Activated T-helper 17 cell treated with anti-CD3 and anti-CD28 coated beads, Interleukin-2, amount 50 U/mL, for 72 hours (primary cell): ENCODE measurements around the gene SELENOS. TPM values are rescaled to one million over a fixed set of nuclear protein-coding genes. Genes with fewer than 3 reads are reported as not detected.
"Not testable (repeated sequence)": the region's sequence is repeated elsewhere in the genome, so short reads cannot be mapped to it uniquely, and the experiment has no call there.

Source experiments
- ATAC-seq: fragments of 150-1000 bp; cut with Tn5 transposase; replicated peaks from 2 replicates; pipeline ENCODE4 v1.10.0; 2021; ENCODE audit warnings: mild to moderate bottlenecking, moderate library complexity
- H3K27ac Mint-ChIP-seq: one replicate; pipeline ENCODE4 v1.8.0; 2022; ENCODE audit warnings: mixed read lengths
- H3K27me3 Mint-ChIP-seq: one replicate; pipeline ENCODE4 v1.8.0; 2022; ENCODE audit warnings: mixed read lengths
- H3K36me3 Mint-ChIP-seq: one replicate; pipeline ENCODE4 v1.8.0; 2022; ENCODE audit warnings: low read depth, mild to moderate bottlenecking, mixed read lengths
- H3K4me1 Mint-ChIP-seq: one replicate; pipeline ENCODE4 v1.8.0; 2022; ENCODE audit warnings: mixed read lengths
- H3K4me3 Mint-ChIP-seq: one replicate; pipeline ENCODE4 v1.8.0; 2022; ENCODE audit warnings: mild to moderate bottlenecking, mixed read lengths
- H3K9me3 Mint-ChIP-seq: one replicate; pipeline ENCODE4 v1.8.0; 2022; ENCODE audit warnings: mixed read lengths
- total RNA-seq, 2 donors: library from RNA; stranded (reverse); gene quantifications; one replicate each; pipeline ENCODE4 v1.2.3, GENCODE V29; 2022

Gene SELENOS
- total RNA-seq, 2 donors from 2014 or later: 22.6 to 32.2 TPM

GRCh38 chr15:101303408-101303807 lies 26.1 kb upstream of the SELENOS start:
- ATAC-seq: no peak
- H3K27me3 Mint-ChIP-seq: no peaks in the 10 kb centered on the region
- H3K4me3 Mint-ChIP-seq: no peak overlapping the region
- peak overlapping the region; percentile 17 for H3K27ac Mint-ChIP-seq
- no peaks in the 10 kb centered on the region for H3K4me1 Mint-ChIP-seq
- H3K36me3 Mint-ChIP-seq: no peaks in the 10 kb centered on the region
- no peaks in the 10 kb centered on the region for H3K9me3 Mint-ChIP-seq

DNA sequence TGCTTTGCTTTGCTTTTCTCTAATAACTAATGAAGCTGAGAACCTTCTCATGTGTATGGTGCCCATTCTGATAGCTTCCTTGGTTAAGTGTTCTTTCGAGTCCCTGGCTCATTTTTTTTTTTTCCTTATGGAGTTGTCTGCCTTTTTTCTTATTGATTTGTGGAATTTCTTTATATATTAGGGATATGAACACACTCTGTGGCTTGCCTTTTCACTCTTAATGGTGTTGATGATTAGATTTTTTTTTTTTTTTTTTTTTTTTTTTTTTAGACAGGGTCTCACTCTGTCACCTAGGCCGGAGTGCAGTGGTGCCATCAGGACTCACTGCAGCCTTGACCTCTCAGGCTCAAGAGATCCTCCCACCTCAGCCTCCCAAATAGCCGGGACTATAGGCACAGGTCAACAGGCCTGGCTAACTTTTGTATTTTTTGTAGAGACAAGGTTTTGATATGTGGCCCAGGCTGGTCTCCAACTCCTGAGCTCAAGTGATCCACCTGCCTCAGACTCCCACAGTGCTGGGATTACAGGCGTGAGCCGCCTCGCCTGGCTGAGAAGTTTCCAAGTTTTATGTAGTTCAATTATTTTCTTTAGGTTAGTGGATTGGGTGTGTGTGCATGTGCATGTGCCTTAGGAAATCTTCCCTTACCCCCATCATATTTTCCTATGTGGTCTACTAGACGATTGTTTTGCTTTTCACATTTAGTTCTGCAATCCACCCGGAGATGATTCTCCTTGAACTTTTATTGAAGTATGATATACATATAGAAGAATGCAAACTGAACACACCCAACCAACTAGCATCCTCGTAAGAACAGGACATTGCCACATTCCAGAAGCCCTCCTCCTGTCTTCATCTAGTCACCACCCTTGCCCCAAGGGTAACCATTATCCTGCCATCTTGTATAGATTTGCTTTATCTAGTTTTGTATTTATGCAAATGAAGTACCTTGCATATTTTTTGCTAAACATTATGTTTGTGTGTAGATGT lies 19.4 kb upstream of the SELENOS start:
- Mint-ChIP-seq H3K27ac (peak overlapping the region; percentile 98), H3K4me1 (peaks cover 5% of the 10 kb centered on the region), H3K9me3 (no peaks in the 10 kb centered on the region), H3K36me3 (peaks cover 37% of the 10 kb centered on the region), H3K4me3 (peak overlapping the region; percentile 91), H3K27me3 (no peaks in the 10 kb centered on the region)
- ATAC-seq: no peak

GRCh38 chr15:101295607-101296161 lies 18.4 kb upstream of the SELENOS start:
- ATAC-seq: no peak
- Mint-ChIP-seq H3K4me1 (peaks cover 5% of the 10 kb centered on the region), H3K27ac (peak overlapping the region; percentile 98), H3K27me3 (no peaks in the 10 kb centered on the region), H3K9me3 (no peaks in the 10 kb centered on the region), H3K4me3 (peak overlapping the region; percentile 91), H3K36me3 (peaks cover 47% of the 10 kb centered on the region)

GRCh38 chr15:101294731-101295606 lies 17.7 kb upstream of the SELENOS start, which contains the start of gene SNRPA1:
Gene SNRPA1 (minus strand): TSS chr15:101295248. CDS start chr15:101295178, 70 bp downstream.
- H3K4me3 Mint-ChIP-seq: peak within 1 kb of the TSS; percentile 91

DNA sequence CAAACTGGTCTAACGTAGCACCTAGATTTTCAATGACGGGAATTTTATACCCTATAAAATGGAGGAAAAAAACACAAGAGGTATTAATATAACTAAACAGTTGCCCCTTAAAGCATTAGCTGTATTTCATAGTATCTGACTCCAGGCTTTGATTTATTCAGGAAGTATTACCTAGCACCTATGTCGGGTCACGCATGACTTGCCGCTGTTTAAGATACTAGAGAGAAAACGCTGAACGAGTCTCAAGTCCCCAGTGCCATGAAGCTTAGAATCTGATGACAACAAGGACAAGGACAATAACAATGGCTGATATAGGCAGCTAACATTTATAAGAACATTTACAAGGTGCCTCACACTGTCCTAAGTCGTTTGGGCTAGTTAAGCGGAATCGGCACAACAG lies 15.8 kb upstream of the SELENOS start:
- peak overlapping the region; percentile 91 for H3K4me3 Mint-ChIP-seq
- peaks cover 20% of the 10 kb centered on the region for H3K4me1 Mint-ChIP-seq

More at GRCh38 chr15:101294731-101295606, 17.7 kb upstream of the SELENOS start, which contains the start of gene SNRPA1:
- peak; percentile 87 for ATAC-seq
- H3K36me3 Mint-ChIP-seq: peaks cover 54% of the 10 kb centered on the region
- no peaks in the 10 kb centered on the region for H3K27me3 Mint-ChIP-seq
- no peaks in the 10 kb centered on the region for H3K9me3 Mint-ChIP-seq
- peaks cover 10% of the 10 kb centered on the region for H3K4me1 Mint-ChIP-seq
- H3K27ac Mint-ChIP-seq: peak within 1 kb of the TSS; percentile 98

DNA sequence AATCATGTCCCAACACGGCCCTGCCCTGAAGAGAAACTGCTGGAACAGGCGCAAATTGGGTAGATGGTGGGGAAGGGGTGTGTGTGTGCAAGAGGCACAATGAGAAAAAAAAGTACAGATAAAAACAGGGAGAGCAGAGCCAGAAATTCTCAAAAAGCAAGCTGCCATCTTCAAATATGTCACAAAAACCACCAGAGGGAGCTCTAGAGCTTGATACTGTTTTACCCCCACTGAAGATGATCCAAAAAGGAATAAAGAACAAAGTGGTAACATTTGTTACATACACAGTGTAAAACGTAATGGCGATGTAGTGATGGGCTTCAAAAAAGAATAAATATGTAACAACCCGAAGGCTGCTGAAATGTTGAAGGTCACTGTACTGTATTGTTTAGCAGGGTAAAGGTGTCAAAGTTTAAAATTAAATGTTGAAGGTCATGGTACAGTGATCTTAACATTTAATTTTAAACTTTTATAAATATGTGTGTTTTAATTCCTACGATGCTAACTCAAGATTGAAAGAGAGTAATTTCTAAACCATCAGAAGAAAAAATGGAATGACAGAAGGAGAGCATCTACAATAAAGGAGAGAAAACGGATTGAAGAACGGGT lies 11.7 kb upstream of the SELENOS start:
- ATAC-seq: peak; percentile 55
- H3K9me3 Mint-ChIP-seq: no peaks in the 10 kb centered on the region
- peaks cover 21% of the 10 kb centered on the region for H3K4me1 Mint-ChIP-seq
- peak overlapping the region; percentile 26 for H3K27ac Mint-ChIP-seq
- H3K27me3 Mint-ChIP-seq: no peaks in the 10 kb centered on the region
- peak overlapping the region; percentile 9 for H3K4me3 Mint-ChIP-seq
- H3K36me3 Mint-ChIP-seq: peaks cover 100% of the 10 kb centered on the region

More for the DNA sequence above, 15.8 kb upstream of the SELENOS start:
- Mint-ChIP-seq H3K27ac (peak overlapping the region; percentile 98), H3K27me3 (no peaks in the 10 kb centered on the region), H3K9me3 (no peaks in the 10 kb centered on the region), H3K36me3 (peaks cover 73% of the 10 kb centered on the region)
- no peak for ATAC-seq

- not testable (repeated sequence) for H3K4me3 Mint-ChIP-seq, H3K27ac Mint-ChIP-seq, H3K27me3 Mint-ChIP-seq, ATAC-seq, H3K9me3 Mint-ChIP-seq
- peaks cover 23% of the 10 kb centered on the region for H3K4me1 Mint-ChIP-seq
- H3K36me3 Mint-ChIP-seq: peaks cover 100% of the 10 kb centered on the region
Observed at GRCh38 chr15:101287342-101287741, 10.1 kb upstream of the SELENOS start.

DNA sequence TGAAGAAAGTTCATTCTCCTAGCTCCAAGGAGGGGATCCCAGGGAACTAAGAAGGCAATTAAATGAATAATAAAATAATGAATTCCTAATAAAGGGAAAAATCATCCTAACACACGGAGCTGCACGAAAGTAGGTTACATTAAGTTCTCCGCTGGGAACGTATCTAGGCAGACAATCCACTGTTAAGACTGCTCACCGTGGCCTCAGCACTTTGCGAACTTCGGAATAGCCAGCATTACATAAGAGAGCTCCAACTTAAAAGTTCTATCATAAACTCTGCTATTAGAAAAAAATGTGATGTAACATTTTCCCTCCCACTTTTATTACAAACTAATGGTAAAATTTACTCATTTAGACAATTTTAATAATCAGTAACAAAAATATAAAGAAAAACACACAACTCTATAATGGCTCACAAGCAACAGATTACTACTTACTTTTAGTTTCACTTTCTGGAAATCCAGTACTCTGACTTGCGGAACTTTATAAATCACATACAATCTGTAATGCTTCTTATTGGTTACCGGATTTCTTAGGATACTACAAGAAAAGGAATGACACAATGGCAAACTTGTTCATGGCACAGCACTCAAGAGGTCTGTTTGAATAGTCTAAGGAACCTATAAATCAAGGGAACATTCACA lies 9.3 kb upstream of the SELENOS start:
- no peak for ATAC-seq
- Mint-ChIP-seq H3K27ac (no peak overlapping the region), H3K4me3 (no peak overlapping the region), H3K4me1 (peaks cover 22% of the 10 kb centered on the region), H3K27me3 (no peaks in the 10 kb centered on the region), H3K9me3 (no peaks in the 10 kb centered on the region), H3K36me3 (peaks cover 100% of the 10 kb centered on the region)

DNA sequence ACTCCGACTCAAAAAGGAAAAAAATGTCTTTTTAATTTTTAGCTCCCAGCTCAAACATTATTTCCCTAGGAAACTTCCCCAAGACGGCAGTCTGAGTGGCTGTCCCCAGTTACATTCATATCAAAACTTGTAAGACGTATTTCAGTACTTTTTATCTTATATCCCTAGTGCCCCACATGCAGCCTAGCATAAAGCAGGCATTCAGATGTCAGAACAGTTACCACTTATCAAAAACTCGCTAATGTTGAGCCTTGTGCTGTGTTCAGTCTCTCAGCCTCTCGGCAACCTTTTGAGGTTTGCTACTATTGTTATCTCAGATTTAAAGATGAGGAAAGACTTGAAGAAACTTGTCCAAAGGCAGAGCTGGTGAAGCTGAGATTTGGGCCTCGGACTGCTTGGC lies 6.6 kb upstream of the SELENOS start:
- ATAC-seq: peak; percentile 48
- Mint-ChIP-seq H3K9me3 (no peaks in the 10 kb centered on the region), H3K27ac (no peak overlapping the region), H3K4me1 (peaks cover 12% of the 10 kb centered on the region), H3K36me3 (peaks cover 100% of the 10 kb centered on the region), H3K4me3 (no peak overlapping the region), H3K27me3 (no peaks in the 10 kb centered on the region)

- peaks cover 83% of the 10 kb centered on the region for H3K36me3 Mint-ChIP-seq
- H3K9me3 Mint-ChIP-seq: no peaks in the 10 kb centered on the region
- no peak overlapping the region for H3K4me3 Mint-ChIP-seq
- no peak for ATAC-seq
- peaks cover 9% of the 10 kb centered on the region for H3K4me1 Mint-ChIP-seq
- no peaks in the 10 kb centered on the region for H3K27me3 Mint-ChIP-seq
- no peak overlapping the region for H3K27ac Mint-ChIP-seq
Observed at GRCh38 chr15:101280007-101280406, 2.7 kb upstream of the SELENOS start.

- no peak for ATAC-seq
- Mint-ChIP-seq H3K36me3 (peaks cover 83% of the 10 kb centered on the region), H3K4me1 (peaks cover 10% of the 10 kb centered on the region), H3K9me3 (no peaks in the 10 kb centered on the region), H3K27ac (peak overlapping the region; percentile 86), H3K27me3 (no peaks in the 10 kb centered on the region), H3K4me3 (peak overlapping the region; percentile 96)
Observed at GRCh38 chr15:101277943-101278564, 769 bp upstream of the SELENOS start.

GRCh38 chr15:101276501-101277037 lies 716 bp downstream of the SELENOS start:
- ATAC-seq: no peak
- no peaks in the 10 kb centered on the region for H3K27me3 Mint-ChIP-seq
- H3K4me3 Mint-ChIP-seq: peak overlapping the region; percentile 96
- peaks cover 7% of the 10 kb centered on the region for H3K4me1 Mint-ChIP-seq
- H3K36me3 Mint-ChIP-seq: peaks cover 83% of the 10 kb centered on the region
- no peaks in the 10 kb centered on the region for H3K9me3 Mint-ChIP-seq
- peak overlapping the region; percentile 94 for H3K27ac Mint-ChIP-seq

GRCh38 chr15:101275018-101275417 lies 2.3 kb downstream of the SELENOS start:
- Mint-ChIP-seq H3K27me3 (no peaks in the 10 kb centered on the region), H3K27ac (peak overlapping the region; percentile 80), H3K9me3 (no peaks in the 10 kb centered on the region), H3K4me3 (peak overlapping the region; percentile 96), H3K4me1 (peaks cover 7% of the 10 kb centered on the region), H3K36me3 (peaks cover 83% of the 10 kb centered on the region)
- no peak for ATAC-seq
